Gastroesophageal sphincter (tissue), 3 donors: ENCODE data around the gene ANKRD29.

Source experiments
- EP300 ChIP-seq: sonication (generic); formaldehyde crosslinking; IDR thresholded peaks from one replicate; pipeline ENCODE4 v1.6.1; 2017; ENCODE audit warnings: antibody characterized with exemption, mild to moderate bottlenecking
- POLR2A ChIP-seq, 2 donors: fragments of 450-650 bp; IDR thresholded peaks; one replicate each; pipeline ENCODE4 v1.6.1; 2017; ENCODE audit warnings: antibody characterized with exemption in 2 of 2, mild to moderate bottlenecking in 2 of 2, moderate library complexity in 1 of 2
- TF ChIP-seq, protein P1 (sequence below), 4 experiments: fragments of 200-600 bp in 2 of 4; fragments of 450-650 bp in 2 of 4; sonication (generic) in 1 of 4; IDR thresholded peaks; one replicate each; pipeline ENCODE4 v1.5.1; 2017 to 2019; ENCODE audit warnings: antibody characterized with exemption in 4 of 4, mild to moderate bottlenecking in 2 of 4, moderate library complexity in 2 of 4

DNA sequence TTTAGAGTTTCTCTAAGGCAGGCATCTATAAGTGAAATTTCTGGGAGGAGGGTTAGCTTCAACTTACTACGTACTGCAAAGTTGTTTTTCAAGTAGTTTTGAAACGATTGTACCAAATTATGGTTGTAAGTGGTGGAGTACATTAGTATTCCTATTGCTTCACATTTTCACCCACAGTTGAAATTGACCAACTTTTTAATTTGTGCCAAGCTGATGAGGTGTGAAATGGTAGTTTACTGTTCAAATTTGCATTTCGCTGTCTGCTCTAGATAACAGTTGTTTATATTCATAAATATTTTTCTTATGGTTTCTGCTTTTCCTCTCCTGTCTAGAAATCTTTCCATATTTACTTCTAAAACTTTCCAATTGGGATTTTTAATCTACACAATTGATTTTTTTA is 95.0 kb downstream of the ANKRD29 start:
- no peak for TF ChIP-seq EP300
- TF ChIP-seq, protein P1, sequence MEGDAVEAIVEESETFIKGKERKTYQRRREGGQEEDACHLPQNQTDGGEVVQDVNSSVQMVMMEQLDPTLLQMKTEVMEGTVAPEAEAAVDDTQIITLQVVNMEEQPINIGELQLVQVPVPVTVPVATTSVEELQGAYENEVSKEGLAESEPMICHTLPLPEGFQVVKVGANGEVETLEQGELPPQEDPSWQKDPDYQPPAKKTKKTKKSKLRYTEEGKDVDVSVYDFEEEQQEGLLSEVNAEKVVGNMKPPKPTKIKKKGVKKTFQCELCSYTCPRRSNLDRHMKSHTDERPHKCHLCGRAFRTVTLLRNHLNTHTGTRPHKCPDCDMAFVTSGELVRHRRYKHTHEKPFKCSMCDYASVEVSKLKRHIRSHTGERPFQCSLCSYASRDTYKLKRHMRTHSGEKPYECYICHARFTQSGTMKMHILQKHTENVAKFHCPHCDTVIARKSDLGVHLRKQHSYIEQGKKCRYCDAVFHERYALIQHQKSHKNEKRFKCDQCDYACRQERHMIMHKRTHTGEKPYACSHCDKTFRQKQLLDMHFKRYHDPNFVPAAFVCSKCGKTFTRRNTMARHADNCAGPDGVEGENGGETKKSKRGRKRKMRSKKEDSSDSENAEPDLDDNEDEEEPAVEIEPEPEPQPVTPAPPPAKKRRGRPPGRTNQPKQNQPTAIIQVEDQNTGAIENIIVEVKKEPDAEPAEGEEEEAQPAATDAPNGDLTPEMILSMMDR (IDR thresholded peaks at IDR 0.05) = no peak
- no peak for TF ChIP-seq POLR2A (IDR thresholded peaks at IDR 0.05)
